Epithelial cell of proximal tubule (primary cell): Measurements from ENCODE around the gene MARCKSL1. TPM values are rescaled to one million over a fixed set of nuclear protein-coding genes. Genes with fewer than 3 reads are reported as not detected.

Experiments
- DNase-seq: peaks from one replicate; pipeline ENCODE4 v3.0.0-alpha.2; 2011; ENCODE audit warnings: low read depth
- H3K4me3 ChIP-seq: 2 replicates; pipeline ENCODE4 v1.5.1; 2011; ENCODE audit warnings: low read depth, mild to moderate bottlenecking, low read length
- total RNA-seq: library from RNA; depleted of rRNA; stranded (reverse); fragments of >200 nt; gene quantifications from 2 replicates; pipeline ENCODE4 v1.2.3, GENCODE V29; 2015
- TF ChIP-seq, protein P1 (sequence below): conservative IDR thresholded peaks from 2 replicates; pipeline ENCODE4 v1.5.1; 2012; ENCODE audit warnings: low read depth, mild to moderate bottlenecking, low read length

MARCKSL1 gene
- total RNA-seq, 1 donor from 2014 or later: 190 TPM

DNA sequence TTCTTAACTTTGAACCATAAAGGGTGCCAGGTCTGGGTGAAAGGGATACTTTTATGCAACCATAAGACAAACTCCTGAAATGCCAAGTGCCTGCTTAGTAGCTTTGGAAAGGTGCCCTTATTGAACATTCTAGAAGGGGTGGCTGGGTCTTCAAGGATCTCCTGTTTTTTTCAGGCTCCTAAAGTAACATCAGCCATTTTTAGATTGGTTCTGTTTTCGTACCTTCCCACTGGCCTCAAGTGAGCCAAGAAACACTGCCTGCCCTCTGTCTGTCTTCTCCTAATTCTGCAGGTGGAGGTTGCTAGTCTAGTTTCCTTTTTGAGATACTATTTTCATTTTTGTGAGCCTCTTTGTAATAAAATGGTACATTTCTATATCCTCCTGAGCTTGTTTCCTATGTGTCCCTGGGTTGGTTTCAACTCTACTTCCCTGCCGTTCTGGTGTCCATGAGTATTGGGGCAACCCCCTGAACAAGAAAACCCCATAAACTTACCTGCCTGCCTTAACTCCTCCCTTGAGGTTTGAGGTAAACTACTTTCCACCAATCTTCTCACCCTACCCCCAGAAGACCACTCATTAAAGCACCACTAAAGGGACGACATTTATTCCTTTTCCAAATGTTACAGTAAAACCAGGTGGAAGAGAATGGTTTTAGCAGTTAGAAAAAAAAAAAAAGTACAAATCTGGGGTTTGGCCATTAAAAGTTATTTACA, 2.6 kb downstream of the MARCKSL1 start:
- TF ChIP-seq, protein P1, sequence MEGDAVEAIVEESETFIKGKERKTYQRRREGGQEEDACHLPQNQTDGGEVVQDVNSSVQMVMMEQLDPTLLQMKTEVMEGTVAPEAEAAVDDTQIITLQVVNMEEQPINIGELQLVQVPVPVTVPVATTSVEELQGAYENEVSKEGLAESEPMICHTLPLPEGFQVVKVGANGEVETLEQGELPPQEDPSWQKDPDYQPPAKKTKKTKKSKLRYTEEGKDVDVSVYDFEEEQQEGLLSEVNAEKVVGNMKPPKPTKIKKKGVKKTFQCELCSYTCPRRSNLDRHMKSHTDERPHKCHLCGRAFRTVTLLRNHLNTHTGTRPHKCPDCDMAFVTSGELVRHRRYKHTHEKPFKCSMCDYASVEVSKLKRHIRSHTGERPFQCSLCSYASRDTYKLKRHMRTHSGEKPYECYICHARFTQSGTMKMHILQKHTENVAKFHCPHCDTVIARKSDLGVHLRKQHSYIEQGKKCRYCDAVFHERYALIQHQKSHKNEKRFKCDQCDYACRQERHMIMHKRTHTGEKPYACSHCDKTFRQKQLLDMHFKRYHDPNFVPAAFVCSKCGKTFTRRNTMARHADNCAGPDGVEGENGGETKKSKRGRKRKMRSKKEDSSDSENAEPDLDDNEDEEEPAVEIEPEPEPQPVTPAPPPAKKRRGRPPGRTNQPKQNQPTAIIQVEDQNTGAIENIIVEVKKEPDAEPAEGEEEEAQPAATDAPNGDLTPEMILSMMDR: no peak
- no peak overlapping the region for H3K4me3 ChIP-seq
- DNase-seq: no peak

DNA sequence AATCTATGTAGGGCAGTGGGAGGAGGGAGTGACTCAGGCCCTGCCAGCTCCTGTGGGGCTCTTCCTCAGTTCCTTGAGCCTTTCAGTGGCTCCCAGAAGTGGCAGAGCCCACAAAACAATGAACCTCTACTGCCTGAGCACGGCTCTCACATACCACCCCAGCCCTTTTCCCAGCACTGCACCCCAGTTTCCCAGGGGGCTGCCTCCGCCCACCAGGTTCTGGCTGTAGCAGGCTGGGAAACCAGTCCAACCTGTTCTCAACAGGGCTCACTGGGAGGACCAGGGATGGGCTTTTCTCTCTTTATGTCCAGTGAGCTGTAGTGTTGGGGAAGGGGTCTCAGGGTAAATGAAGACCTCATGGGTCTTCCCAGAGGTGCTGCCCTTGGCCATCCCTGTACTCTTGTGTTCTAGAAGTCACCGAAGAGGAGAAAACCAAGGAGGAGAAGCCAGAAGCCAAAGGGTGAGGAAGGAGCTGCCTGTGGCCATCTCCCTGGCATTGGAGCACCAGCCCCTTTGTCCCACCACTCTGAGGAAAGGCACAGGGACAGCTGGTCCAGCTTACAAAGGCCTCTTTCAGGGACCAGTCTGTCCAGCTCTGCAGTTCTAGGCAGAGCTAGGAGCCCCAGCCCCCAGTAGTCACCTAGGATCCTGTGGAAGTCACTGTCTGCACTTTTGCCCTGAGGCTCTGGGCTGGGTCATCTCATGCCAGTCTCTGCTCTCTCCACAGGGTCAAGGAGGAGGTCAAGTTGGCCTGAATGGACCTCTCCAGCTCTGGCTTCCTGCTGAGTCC, 3.5 kb downstream of the MARCKSL1 start:
- no peak overlapping the region for H3K4me3 ChIP-seq
- DNase-seq: no peak
- TF ChIP-seq, protein P1: no peak

DNA sequence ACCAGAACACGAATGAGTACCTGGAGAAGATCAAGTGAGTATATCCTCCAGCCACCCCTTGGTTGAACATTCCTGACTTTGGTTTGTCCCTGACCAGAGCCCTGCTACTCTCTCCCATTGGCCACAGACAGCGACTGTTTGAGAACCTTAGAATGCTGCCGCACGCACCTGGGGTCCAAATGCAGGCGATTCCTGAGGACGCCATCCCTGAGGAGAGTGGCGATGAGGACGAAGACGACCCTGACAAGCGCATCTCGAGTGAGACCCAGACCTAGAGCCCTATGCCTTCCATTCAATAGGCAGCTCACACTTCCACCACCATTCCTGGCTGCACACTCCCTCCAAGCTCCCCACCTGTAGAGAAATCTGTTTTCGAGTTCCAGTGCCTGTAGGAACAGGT, 4.5 kb downstream of the MARCKSL1 start:
- TF ChIP-seq, protein P1: no peak
- H3K4me3 ChIP-seq: no peak overlapping the region
- no peak for DNase-seq

DNA sequence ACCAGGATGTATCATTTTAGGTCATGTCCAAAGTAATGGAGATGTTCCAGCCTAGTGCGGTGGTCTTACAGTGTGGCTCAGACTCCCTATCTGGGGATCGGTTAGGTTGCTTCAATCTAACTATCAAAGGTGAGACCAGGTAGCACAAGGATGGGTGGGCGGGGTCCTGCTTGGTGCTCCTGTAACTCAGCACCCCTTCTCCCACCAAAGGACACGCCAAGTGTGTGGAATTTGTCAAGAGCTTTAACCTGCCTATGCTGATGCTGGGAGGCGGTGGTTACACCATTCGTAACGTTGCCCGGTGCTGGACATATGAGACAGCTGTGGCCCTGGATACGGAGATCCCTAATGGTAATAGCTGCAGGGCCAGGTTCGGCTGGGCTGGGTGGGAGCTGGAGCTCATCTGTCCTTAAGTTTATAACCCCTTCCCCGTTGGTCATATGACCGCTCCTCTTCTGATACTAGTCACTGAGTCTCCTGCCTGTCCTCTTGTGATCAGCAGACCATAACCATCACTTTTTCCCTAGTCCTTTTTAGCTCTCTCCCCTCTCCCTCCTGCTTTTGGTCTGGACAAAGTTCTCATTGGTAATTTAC, 5.4 kb downstream of the MARCKSL1 start:
- no peak for DNase-seq
- H3K4me3 ChIP-seq: no peak overlapping the region
- TF ChIP-seq, protein P1: no peak

DNA sequence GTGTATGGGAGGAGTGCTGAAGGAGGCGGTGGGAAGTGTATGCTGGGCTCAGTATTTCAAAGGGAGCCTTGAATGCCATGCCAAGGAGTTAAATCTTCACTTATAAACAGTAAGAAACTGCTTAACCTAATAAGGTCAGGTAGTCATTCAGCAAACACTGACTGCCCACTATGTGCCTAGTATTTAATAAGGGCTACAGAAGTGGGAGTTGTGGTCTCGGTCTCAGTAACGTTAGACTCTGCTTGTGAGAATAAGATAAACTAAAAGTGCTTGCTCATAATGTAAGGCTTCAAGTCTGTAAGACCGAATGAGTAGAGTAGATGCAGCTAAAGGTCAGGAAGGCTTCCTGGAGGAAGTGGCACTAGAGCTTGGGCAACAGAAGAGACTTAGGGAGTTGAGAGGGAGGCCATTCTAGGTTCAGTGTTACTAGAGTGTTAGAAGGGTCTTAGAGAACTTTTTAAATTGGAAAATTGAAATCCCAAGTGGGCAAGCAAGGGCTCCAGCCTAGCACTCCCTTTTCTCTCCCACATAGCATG, 6.0 kb downstream of the MARCKSL1 start:
- no peak for DNase-seq
- H3K4me3 ChIP-seq: no peak overlapping the region
- TF ChIP-seq, protein P1: no peak

DNA sequence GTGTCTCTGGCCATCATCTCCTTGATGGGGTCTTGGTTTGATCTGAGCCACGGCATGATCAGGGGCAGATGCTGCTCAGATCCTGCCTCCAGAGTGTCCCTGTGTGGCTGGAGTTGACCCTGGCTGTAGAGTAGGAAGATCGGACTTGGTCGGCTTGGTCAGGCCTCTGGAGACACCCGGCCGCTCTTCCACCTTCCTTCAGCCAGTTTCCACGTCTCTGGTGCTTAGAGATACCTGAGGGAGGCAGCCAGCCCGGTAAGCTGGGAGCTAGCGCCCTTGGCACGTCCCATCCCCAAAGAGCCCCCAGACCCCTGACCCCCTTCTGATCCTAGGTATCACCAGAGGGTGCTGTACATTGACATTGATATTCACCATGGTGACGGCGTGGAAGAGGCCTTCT, 8.8 kb downstream of the MARCKSL1 start:
- TF ChIP-seq, protein P1: no peak
- H3K4me3 ChIP-seq: no peak overlapping the region
- no peak for DNase-seq
